ENCODE measurements around the gene MARCHF11. TPM values are rescaled to one million over a fixed set of nuclear protein-coding genes. Genes with fewer than 3 reads are reported as not detected.

Gene MARCHF11
- total and polyA plus RNA-seq, 11 donors: 0.36 to 7.1 (median 2.3) TPM

GRCh38 chr5:16134204-16134603, 45.4 kb downstream of the MARCHF11 start:
- Histone ChIP-seq H3K27me3 (peaks cover 0 to 11% (median 0%) of the 10 kb centered on the region in 9 donors), H3K9me3 (peaks cover 0 to 29% (median 2%) of the 10 kb centered on the region in 12 donors), H3K4me1 (no peaks in the 10 kb centered on the region), H3K4me3 (no peak overlapping the region), H3K27ac (peak overlapping the region in 2 of 12 donors; percentile 47 to 49), H3K36me3 (no peaks in the 10 kb centered on the region)
- 57 to 78% (median 66%) methylated on average over 3 of the region's 3 CpGs for WGBS, 4 donors
- no peak for DNase-seq
- no peak for TF ChIP-seq POLR2A (IDR thresholded peaks at IDR 0.05)
- TF ChIP-seq, protein P1, sequence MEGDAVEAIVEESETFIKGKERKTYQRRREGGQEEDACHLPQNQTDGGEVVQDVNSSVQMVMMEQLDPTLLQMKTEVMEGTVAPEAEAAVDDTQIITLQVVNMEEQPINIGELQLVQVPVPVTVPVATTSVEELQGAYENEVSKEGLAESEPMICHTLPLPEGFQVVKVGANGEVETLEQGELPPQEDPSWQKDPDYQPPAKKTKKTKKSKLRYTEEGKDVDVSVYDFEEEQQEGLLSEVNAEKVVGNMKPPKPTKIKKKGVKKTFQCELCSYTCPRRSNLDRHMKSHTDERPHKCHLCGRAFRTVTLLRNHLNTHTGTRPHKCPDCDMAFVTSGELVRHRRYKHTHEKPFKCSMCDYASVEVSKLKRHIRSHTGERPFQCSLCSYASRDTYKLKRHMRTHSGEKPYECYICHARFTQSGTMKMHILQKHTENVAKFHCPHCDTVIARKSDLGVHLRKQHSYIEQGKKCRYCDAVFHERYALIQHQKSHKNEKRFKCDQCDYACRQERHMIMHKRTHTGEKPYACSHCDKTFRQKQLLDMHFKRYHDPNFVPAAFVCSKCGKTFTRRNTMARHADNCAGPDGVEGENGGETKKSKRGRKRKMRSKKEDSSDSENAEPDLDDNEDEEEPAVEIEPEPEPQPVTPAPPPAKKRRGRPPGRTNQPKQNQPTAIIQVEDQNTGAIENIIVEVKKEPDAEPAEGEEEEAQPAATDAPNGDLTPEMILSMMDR (IDR thresholded peaks at IDR 0.05): no peak
- intact Hi-C loops (cut with DNase I): no loop called here
- no peak for ATAC-seq

- H3K4me1 ChIP-seq: peaks cover 0 to 12% (median 0%) of the 10 kb centered on the region in 12 donors
- TF ChIP-seq, protein P1 (IDR thresholded peaks at IDR 0.05): no peak
- TF ChIP-seq POLR2A (IDR thresholded peaks at IDR 0.05): no peak
- H3K27ac ChIP-seq: peak overlapping the region; percentile 11 to 79 (median 50)
- H3K27me3 ChIP-seq: peaks cover 0 to 14% (median 0%) of the 10 kb centered on the region in 9 donors
- peak overlapping the region in 8 of 12 donors; percentile 4 to 50 (median 42) for H3K4me3 ChIP-seq
- no peaks in the 10 kb centered on the region for H3K36me3 ChIP-seq
- DNase-seq (no peak), ATAC-seq (peak; percentile 24 to 45 (median 35))
- intact Hi-C loops (cut with DNase I): no loop called here
- WGBS, 4 donors: 45 to 53% (median 49%) methylated on average over 5 of the region's 5 CpGs
- peaks cover 0 to 8% (median 0%) of the 10 kb centered on the region in 12 donors for H3K9me3 ChIP-seq
Measured at GRCh38 chr5:16131878-16132277, 47.7 kb downstream of the MARCHF11 start.

GRCh38 chr5:16128944-16129343, 50.6 kb downstream of the MARCHF11 start:
- ATAC-seq (peak in 3 of 4 donors; percentile 53 to 66 (median 57)), DNase-seq (no peak)
- H3K9me3 ChIP-seq: peaks cover 0 to 8% (median 0%) of the 10 kb centered on the region in 12 donors
- H3K27me3 ChIP-seq: peaks cover 0 to 14% (median 0%) of the 10 kb centered on the region in 9 donors
- H3K36me3 ChIP-seq: no peaks in the 10 kb centered on the region
- TF ChIP-seq POLR2A (IDR thresholded peaks at IDR 0.05): no peak
- TF ChIP-seq, protein P1 (IDR thresholded peaks at IDR 0.05): no peak
- 32 to 47% (median 35%) methylated on average over 5 of the region's 5 CpGs for WGBS, 4 donors
- H3K4me1 ChIP-seq: peaks cover 0 to 12% (median 0%) of the 10 kb centered on the region in 12 donors
- peak overlapping the region in 11 of 12 donors; percentile 3 to 79 (median 43) for H3K27ac ChIP-seq
- peak overlapping the region in 11 of 12 donors; percentile 11 to 50 (median 38) for H3K4me3 ChIP-seq
- intact Hi-C loops (cut with DNase I): loop anchor here in 2 of 10 donors (5.0 to 10.0 kb wide), 2 partner anchors 122 to 124 kb away; no protein-coding TSS in a partner anchor

DNA sequence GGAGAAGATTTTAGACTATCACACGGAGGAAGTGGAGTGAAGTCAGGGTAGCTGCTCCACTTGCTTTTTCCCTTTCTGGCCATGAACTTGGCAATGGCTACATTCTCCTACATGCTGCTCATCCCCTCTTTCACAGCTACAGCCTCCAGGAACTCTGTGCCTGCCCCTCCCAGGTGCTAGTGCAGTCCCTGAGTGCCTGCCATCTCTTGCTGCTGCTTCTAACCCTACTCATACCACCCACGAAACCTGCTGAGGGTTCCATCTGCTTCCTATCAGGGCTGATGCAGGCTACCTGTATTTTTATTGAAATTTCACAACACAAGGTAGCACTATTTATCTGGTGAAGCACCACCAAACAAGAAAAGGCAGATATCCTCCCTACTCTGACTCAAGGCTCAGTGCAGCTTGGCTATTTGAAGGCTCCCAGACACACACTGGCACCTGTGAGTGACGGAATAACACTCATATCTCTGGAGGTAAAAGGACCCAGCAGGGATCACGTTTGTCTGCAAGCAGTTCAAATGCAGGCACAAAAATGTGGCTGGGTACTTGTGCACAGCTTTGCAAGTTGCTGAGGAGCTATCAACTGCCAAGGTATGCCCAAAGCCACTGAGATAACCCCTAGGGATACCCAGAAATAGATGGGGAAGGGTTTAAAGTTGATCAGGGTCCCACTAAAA, 51.6 kb downstream of the MARCHF11 start:
- TF ChIP-seq, protein P1 (IDR thresholded peaks at IDR 0.05): no peak
- no peak for TF ChIP-seq POLR2A (IDR thresholded peaks at IDR 0.05)
- intact Hi-C loops (cut with DNase I): loop anchor here in 2 of 10 donors (5.0 to 10.0 kb wide), 2 partner anchors 121 to 123 kb away; no protein-coding TSS in a partner anchor
- Histone ChIP-seq H3K36me3 (no peaks in the 10 kb centered on the region), H3K4me1 (peaks cover 0 to 12% (median 0%) of the 10 kb centered on the region in 12 donors), H3K27ac (peak overlapping the region in 9 of 12 donors; percentile 15 to 79 (median 43)), H3K9me3 (peaks cover 0 to 7% (median 0%) of the 10 kb centered on the region in 12 donors), H3K4me3 (peak overlapping the region in 4 of 12 donors; percentile 35 to 50 (median 42)), H3K27me3 (peaks cover 0 to 14% (median 0%) of the 10 kb centered on the region in 9 donors)
- DNase-seq (no peak), ATAC-seq (peak; percentile 13 to 70 (median 41))
- WGBS, 4 donors: 31 to 40% (median 38%) methylated on average over 4 of the region's 4 CpGs
